Nephron (organoid): ENCODE data around the gene RPS21.
A peak's percentile ranks its signal among the peaks of the same experiment; 100 is the strongest.

ENCODE experiments used
- H3K27ac Mint-ChIP-seq, 3 experiments: 2 replicates each; pipeline ENCODE4 v1.8.0; 2020; ENCODE audit warnings: mixed read lengths in 3 of 3, mild to moderate bottlenecking in 2 of 3, moderate library complexity in 1 of 3
- H3K27me3 Mint-ChIP-seq: 2 replicates; pipeline ENCODE4 v1.8.0; 2021; ENCODE audit warnings: low read depth, mild to moderate bottlenecking, moderate library complexity, mixed read lengths
- H3K36me3 Mint-ChIP-seq: 2 replicates; pipeline ENCODE4 v1.8.0; 2020; ENCODE audit warnings: low read depth, mixed read lengths
- H3K4me1 Mint-ChIP-seq: 2 replicates; pipeline ENCODE4 v1.8.0; 2020; ENCODE audit warnings: mixed read lengths
- H3K4me3 Mint-ChIP-seq, 3 experiments: 2 replicates each; pipeline ENCODE4 v1.8.0; 2020; ENCODE audit warnings: mild to moderate bottlenecking in 3 of 3, mixed read lengths in 3 of 3, moderate library complexity in 2 of 3
- H3K9me3 Mint-ChIP-seq: 2 replicates; pipeline ENCODE4 v1.8.0; 2020; ENCODE audit warnings: mixed read lengths
- TF ChIP-seq, protein P1 (sequence below), 3 experiments: fragments of 200-600 bp; sonication (generic); IDR thresholded peaks; one replicate each; pipeline ENCODE4 v1.5.0; 2021; ENCODE audit warnings: antibody characterized with exemption in 3 of 3; ENCODE audit not compliant: unreplicated experiment in 3 of 3

Gene RPS21

DNA sequence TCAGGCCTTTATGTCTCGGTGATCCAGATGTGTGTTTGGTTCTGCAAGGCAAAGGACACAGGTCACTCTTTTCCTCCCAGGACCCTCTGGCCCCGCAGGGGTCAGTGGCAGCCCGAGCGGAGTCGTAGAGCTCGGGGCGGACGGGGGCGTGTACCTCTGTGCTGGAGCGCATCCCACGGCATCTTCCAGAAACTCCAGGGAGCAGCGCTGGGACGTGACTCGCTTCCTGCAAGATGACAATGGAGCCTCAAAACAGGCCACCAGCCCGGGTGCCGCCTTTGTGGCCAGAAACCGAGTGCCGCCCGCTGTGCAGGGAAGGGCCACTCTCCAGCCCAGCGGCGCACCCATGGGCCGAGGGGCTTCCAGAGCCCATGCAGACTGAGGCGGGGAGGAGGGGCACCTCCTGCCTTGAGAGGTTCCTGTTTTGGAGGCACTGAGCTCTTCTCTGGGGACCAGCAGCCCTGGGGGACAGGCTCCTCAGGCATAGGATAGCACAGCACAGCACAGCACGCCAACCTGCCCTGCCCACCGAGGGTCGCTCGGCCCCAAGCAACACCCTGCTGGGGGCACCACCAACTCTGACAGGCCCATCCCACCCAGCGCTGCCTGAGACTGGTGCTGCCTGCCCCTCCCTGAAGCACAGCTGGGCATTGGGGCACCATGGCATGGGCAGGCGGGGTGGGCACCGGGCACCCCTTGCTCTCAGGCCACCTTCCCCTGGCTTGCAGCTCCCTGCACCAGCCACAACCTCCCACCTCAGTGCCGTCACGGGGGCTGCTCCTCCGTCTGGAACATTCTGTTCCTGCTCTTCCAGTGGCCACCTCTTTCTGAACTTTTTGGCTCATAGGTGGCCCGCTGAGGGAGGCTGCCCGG lies 9.7 kb downstream of the RPS21 start:
- TF ChIP-seq, protein P1, sequence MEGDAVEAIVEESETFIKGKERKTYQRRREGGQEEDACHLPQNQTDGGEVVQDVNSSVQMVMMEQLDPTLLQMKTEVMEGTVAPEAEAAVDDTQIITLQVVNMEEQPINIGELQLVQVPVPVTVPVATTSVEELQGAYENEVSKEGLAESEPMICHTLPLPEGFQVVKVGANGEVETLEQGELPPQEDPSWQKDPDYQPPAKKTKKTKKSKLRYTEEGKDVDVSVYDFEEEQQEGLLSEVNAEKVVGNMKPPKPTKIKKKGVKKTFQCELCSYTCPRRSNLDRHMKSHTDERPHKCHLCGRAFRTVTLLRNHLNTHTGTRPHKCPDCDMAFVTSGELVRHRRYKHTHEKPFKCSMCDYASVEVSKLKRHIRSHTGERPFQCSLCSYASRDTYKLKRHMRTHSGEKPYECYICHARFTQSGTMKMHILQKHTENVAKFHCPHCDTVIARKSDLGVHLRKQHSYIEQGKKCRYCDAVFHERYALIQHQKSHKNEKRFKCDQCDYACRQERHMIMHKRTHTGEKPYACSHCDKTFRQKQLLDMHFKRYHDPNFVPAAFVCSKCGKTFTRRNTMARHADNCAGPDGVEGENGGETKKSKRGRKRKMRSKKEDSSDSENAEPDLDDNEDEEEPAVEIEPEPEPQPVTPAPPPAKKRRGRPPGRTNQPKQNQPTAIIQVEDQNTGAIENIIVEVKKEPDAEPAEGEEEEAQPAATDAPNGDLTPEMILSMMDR (IDR thresholded peaks at IDR 0.05; ENCODE audit: unreplicated experiment in 3 of 3), result no peak
- H3K4me1 Mint-ChIP-seq, result no peaks in the 10 kb centered on the region
- peaks cover 11% of the 10 kb centered on the region for H3K36me3 Mint-ChIP-seq
- H3K27me3 Mint-ChIP-seq, result no peaks in the 10 kb centered on the region
- H3K4me3 Mint-ChIP-seq, result no peak overlapping the region
- no peaks in the 10 kb centered on the region for H3K9me3 Mint-ChIP-seq
- H3K27ac Mint-ChIP-seq, result no peak overlapping the region

DNA sequence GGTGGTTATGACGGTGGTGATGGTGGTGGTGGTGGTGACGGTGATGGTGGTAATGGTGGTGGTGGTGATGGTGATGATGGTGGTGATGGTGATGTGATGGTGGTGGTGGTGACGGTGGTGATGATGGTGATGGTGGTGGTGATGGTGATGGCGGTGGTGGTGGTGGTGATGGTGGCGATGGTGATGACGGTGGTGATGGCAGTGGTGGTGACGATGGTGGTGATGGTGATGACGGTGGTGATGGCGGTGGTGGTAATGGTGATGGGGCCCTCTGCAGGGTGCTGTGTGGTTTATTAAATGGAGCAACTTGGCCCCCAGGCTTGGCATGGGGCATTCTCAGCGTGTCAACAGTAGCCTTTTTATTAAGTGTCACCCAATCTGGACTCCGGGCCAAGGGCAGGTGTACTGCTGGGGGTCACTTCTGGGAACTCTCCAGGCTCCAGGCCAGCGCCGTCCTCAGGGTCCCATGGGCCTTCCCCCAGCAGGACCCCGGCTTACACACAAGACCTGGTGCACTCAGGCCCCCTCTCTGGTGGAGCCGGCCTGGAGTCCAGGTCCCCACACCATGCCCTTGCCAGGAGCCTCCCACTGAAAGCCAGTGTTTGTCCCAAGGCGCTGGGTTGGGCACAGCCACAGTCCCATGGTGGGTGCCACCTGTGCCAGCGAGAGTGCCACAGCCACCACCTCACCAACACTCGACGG lies 11.4 kb downstream of the RPS21 start:
- Mint-ChIP-seq H3K4me3 (no peak overlapping the region), H3K27me3 (no peaks in the 10 kb centered on the region), H3K9me3 (no peaks in the 10 kb centered on the region), H3K27ac (no peak overlapping the region), H3K4me1 (no peaks in the 10 kb centered on the region), H3K36me3 (peaks cover 11% of the 10 kb centered on the region)
- TF ChIP-seq, protein P1 (IDR thresholded peaks at IDR 0.05; ENCODE audit: unreplicated experiment in 3 of 3), result no peak

DNA sequence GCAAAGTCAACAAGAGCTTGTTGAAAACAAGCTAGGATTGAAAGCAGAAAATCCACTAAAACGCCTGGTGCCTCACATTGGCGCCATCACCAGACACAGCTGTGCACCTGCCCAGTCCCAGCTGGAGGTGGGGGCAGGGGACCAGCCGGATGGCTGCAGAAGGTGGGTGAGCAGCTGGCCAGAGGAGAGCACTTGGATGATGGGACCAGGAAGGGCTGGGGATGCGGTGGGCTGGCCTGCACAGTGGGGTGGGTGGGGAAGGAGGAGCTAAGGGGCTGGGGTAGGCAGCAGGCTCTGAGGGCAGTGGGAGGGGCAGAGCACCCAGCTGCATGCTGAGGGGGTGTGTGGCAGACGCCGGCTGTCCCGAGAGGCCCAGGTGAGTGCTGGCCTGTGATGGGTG lies 13.1 kb downstream of the RPS21 start:
- H3K36me3 Mint-ChIP-seq, result peaks cover 11% of the 10 kb centered on the region
- TF ChIP-seq, protein P1 (IDR thresholded peaks at IDR 0.05; ENCODE audit: unreplicated experiment in 3 of 3), result no peak
- no peak overlapping the region for H3K4me3 Mint-ChIP-seq
- H3K27me3 Mint-ChIP-seq, result no peaks in the 10 kb centered on the region
- no peaks in the 10 kb centered on the region for H3K9me3 Mint-ChIP-seq
- no peak overlapping the region for H3K27ac Mint-ChIP-seq
- peaks cover under 1% of the 10 kb centered on the region for H3K4me1 Mint-ChIP-seq

DNA sequence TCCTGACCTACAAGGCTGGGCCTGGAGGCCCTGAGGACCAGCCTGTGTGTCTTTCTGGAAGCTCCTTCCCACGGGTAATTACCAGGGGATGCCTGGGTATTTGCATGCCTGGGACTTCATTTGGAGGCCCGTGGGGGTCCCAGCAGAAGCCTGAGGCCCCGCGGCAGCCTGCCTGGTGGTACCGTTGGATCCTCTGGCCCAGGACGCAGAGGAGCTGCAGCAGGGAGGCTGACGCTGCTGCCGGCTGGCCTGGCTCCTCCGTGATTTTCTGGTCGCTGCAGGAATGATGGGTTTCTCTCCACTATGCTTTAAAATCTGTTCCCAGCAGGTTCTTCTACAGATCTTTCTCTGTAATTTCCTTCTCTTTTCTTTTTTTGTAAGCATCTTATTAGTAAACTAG lies 13.6 kb downstream of the RPS21 start:
- no peak overlapping the region for H3K4me3 Mint-ChIP-seq
- no peaks in the 10 kb centered on the region for H3K27me3 Mint-ChIP-seq
- TF ChIP-seq, protein P1 (IDR thresholded peaks at IDR 0.05; ENCODE audit: unreplicated experiment in 3 of 3), result no peak
- H3K4me1 Mint-ChIP-seq, result peaks cover 5% of the 10 kb centered on the region
- H3K27ac Mint-ChIP-seq, result no peak overlapping the region
- H3K9me3 Mint-ChIP-seq, result no peaks in the 10 kb centered on the region
- H3K36me3 Mint-ChIP-seq, result peaks cover 11% of the 10 kb centered on the region

DNA sequence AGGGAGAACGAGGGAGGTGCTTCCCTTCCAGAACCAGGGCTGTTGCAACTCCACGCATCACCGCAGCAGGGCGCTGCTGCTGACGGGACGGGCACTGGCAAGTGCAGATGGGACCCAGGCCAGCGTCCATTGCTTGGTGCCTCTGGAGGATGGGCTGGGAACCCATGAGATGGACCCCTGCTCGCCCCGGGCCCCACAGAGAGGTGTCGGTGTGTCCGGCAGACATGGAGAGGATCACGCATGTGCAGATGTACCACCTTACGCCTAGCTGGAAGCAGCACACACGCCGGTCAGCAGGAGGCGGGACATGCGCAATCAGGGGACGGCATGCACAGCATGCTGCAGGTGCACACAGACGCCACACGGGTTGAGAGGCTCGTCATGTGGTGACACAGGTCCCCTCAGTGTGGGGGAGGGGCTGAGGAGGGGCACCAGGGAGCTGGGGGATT lies 14.5 kb downstream of the RPS21 start:
- H3K27ac Mint-ChIP-seq, result no peak overlapping the region
- no peaks in the 10 kb centered on the region for H3K9me3 Mint-ChIP-seq
- no peak overlapping the region for H3K4me3 Mint-ChIP-seq
- H3K4me1 Mint-ChIP-seq, result peaks cover 6% of the 10 kb centered on the region
- H3K27me3 Mint-ChIP-seq, result no peaks in the 10 kb centered on the region
- TF ChIP-seq, protein P1 (IDR thresholded peaks at IDR 0.05; ENCODE audit: unreplicated experiment in 3 of 3), result peak in 2 of 3 experiments; percentile 18 to 23
- peaks cover 11% of the 10 kb centered on the region for H3K36me3 Mint-ChIP-seq
